ENCODE results near the gene CALR3. TPM values are rescaled to one million over a fixed set of nuclear protein-coding genes. Genes with fewer than 3 reads are reported as not detected.

The CALR3 gene
- total RNA-seq, 1 donor from 2014 or later = not detected

- Mint-ChIP-seq H3K4me1 (ENCODE audit: low read depth) (peaks cover 56% of the 10 kb centered on the region), H3K36me3 (ENCODE audit: low read depth) (no peaks in the 10 kb centered on the region), H3K9me3 (ENCODE audit: low read depth) (no peaks in the 10 kb centered on the region), H3K27me3 (ENCODE audit: low read depth) (no peaks in the 10 kb centered on the region), H3K4me3 (ENCODE audit: unreplicated experiment) (no peak overlapping the region), H3K27ac (ENCODE audit: unreplicated experiment) (peak overlapping the region; percentile 68)
- TF ChIP-seq, protein P1, sequence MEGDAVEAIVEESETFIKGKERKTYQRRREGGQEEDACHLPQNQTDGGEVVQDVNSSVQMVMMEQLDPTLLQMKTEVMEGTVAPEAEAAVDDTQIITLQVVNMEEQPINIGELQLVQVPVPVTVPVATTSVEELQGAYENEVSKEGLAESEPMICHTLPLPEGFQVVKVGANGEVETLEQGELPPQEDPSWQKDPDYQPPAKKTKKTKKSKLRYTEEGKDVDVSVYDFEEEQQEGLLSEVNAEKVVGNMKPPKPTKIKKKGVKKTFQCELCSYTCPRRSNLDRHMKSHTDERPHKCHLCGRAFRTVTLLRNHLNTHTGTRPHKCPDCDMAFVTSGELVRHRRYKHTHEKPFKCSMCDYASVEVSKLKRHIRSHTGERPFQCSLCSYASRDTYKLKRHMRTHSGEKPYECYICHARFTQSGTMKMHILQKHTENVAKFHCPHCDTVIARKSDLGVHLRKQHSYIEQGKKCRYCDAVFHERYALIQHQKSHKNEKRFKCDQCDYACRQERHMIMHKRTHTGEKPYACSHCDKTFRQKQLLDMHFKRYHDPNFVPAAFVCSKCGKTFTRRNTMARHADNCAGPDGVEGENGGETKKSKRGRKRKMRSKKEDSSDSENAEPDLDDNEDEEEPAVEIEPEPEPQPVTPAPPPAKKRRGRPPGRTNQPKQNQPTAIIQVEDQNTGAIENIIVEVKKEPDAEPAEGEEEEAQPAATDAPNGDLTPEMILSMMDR (IDR thresholded peaks at IDR 0.05) = no peak
- DNase-seq (ENCODE audit: low spot score) = no peak
These were observed 38.0 kb downstream of the CALR3 start for GRCh38 chr19:16457954-16458331.

DNA sequence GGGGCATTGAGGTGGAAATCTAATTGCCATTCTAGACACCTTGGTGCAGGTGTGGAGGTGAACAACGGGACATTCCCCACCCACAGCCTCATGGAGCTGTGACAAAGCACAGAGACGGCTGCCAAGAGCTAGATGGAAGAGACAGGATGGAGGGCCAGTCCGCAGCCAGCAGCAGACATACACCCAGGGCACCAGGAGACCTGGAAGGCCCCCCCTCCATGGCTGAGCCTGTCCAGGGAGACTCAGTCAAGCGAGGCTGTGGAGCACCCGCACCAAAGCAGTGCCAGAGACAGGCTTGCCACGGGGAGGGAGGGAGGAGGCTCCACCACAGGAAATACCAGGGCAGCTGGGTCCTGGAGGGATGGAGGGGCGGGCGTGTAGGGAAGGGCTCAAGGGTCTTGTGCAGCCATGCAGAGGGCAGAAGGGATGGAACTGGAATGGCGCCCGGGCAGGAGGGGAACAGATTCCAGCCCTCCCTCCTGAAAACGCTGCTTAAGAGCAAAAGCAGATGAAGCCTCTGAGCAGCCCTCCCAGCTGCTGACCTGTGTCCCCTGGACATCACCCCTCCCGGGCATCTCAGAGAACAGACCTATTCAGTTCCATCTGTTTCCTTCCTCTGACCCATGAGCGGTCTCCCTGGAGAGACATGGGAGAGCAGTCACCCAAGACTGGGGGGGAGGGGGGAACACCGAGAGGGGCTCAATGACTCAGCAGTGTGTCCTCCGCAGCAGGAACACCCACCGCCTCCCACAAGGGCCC is 38.6 kb downstream of the CALR3 start:
- Mint-ChIP-seq H3K9me3 (ENCODE audit: low read depth) (no peaks in the 10 kb centered on the region), H3K4me3 (ENCODE audit: unreplicated experiment) (peak overlapping the region; percentile 14), H3K27me3 (ENCODE audit: low read depth) (no peaks in the 10 kb centered on the region), H3K27ac (ENCODE audit: unreplicated experiment) (peak overlapping the region; percentile 68), H3K4me1 (ENCODE audit: low read depth) (peaks cover 53% of the 10 kb centered on the region), H3K36me3 (ENCODE audit: low read depth) (no peaks in the 10 kb centered on the region)
- DNase-seq (ENCODE audit: low spot score) = no peak
- TF ChIP-seq, protein P1 (IDR thresholded peaks at IDR 0.05) = no peak

DNA sequence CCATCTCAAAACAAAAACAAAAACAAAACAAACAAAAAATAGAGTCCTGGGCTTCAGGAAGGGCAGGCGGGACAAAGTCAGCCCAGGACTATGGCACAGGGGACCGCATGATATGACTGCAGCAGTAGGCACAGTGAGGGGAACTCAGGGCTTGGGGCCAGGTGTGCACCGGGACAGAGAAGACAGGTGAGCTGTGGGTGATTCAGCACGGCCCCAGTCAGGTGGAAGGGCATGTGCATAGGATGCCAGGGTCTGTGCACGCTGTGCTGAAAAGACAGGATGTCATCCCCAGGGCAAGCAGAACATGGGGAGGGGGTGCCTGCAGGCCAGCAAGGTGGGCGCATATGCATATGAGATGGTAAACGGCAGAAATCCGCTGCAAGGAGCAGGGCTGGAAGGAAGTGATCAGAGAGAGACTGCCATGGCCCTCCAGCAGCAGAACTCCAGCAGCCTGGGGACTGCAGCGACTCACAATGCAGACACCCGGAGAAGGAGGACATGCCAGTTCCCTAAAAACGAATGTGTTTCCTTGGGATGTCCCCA is 39.2 kb downstream of the CALR3 start:
- Mint-ChIP-seq H3K4me3 (ENCODE audit: unreplicated experiment) (peak overlapping the region; percentile 14), H3K4me1 (ENCODE audit: low read depth) (peaks cover 55% of the 10 kb centered on the region), H3K9me3 (ENCODE audit: low read depth) (no peaks in the 10 kb centered on the region), H3K36me3 (ENCODE audit: low read depth) (no peaks in the 10 kb centered on the region), H3K27me3 (ENCODE audit: low read depth) (no peaks in the 10 kb centered on the region), H3K27ac (ENCODE audit: unreplicated experiment) (peak overlapping the region; percentile 68)
- no peak for DNase-seq (ENCODE audit: low spot score)
- TF ChIP-seq, protein P1 (IDR thresholded peaks at IDR 0.05) = no peak

GRCh38 chr19:16455489-16455888 is 40.5 kb downstream of the CALR3 start:
- no peaks in the 10 kb centered on the region for H3K36me3 Mint-ChIP-seq (ENCODE audit: low read depth)
- no peaks in the 10 kb centered on the region for H3K9me3 Mint-ChIP-seq (ENCODE audit: low read depth)
- DNase-seq (ENCODE audit: low spot score) = no peak
- H3K27me3 Mint-ChIP-seq (ENCODE audit: low read depth) = no peaks in the 10 kb centered on the region
- H3K4me3 Mint-ChIP-seq (ENCODE audit: unreplicated experiment) = no peak overlapping the region
- no peak overlapping the region for H3K27ac Mint-ChIP-seq (ENCODE audit: unreplicated experiment)
- TF ChIP-seq, protein P1 (IDR thresholded peaks at IDR 0.05) = no peak
- H3K4me1 Mint-ChIP-seq (ENCODE audit: low read depth) = peaks cover 56% of the 10 kb centered on the region

DNA sequence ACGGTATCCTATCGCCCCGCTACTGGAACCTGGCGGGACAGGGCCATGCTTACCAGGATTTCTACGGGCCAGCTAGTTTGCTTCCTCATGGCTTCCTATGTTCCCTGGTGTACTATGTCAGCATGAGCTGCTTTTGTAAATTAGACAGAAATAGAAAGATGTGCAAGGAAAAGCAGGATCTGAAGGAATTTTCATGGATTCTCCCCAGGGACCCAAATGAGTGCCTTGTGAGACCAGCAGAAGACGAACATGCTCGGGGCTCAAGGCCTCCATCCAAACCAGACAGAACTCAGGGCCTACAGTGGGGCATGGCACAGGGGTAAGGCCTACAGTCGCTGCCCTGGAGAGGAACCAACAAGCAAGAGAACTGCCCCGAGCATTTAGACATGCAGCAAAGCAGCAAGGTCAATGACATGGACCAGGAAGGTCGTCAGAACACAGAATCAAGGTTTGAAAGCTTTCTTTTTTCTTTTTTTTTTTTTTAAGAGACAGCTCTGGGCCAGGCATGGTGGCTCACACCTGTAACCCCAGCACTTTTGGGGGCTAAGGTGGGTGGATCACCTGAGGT is 41.5 kb downstream of the CALR3 start:
- TF ChIP-seq, protein P1 (IDR thresholded peaks at IDR 0.05) = no peak
- H3K36me3 Mint-ChIP-seq (ENCODE audit: low read depth) = no peaks in the 10 kb centered on the region
- peak overlapping the region; percentile 84 for H3K27ac Mint-ChIP-seq (ENCODE audit: unreplicated experiment)
- H3K27me3 Mint-ChIP-seq (ENCODE audit: low read depth) = no peaks in the 10 kb centered on the region
- H3K9me3 Mint-ChIP-seq (ENCODE audit: low read depth) = no peaks in the 10 kb centered on the region
- H3K4me3 Mint-ChIP-seq (ENCODE audit: unreplicated experiment) = no peak overlapping the region
- no peak for DNase-seq (ENCODE audit: low spot score)
- peaks cover 64% of the 10 kb centered on the region for H3K4me1 Mint-ChIP-seq (ENCODE audit: low read depth)
